K562 (cell line): ENCODE results near the gene LY6G5B. TPM values are rescaled to one million over a fixed set of nuclear protein-coding genes. Genes with fewer than 3 reads are reported as not detected.

Experiments used
- POLR2G ChIP-seq: fragments of 200-400 bp; formaldehyde crosslinking; IDR thresholded peaks from 2 replicates; pipeline ENCODE4 v1.6.1; 2017; ENCODE audit warnings: low read depth, mild to moderate bottlenecking, antibody characterized with exemption, low read length, moderate library complexity
- RB1 ChIP-seq: fragments of 450-650 bp; IDR thresholded peaks from 2 replicates; pipeline ENCODE4 v1.6.1; 2017; ENCODE audit warnings: low read depth, mild to moderate bottlenecking
- ZNF253 ChIP-seq: fragments of 250-450 bp; sonication (Bioruptor Pico); conservative IDR thresholded peaks from 2 replicates; pipeline ENCODE4 v1.6.1; 2021; ENCODE audit warnings: mild to moderate bottlenecking
- polyA plus RNA-seq, 8 experiments: library from polyadenylated mRNA; depleted of rRNA in 4 of 8; stranded (reverse) in 5 of 8; unstranded in 3 of 8; fragments of >200 nt; fragmentation: Nextera tagmentation in 2 of 8; fragmentation: Illumina TruSeq in 1 of 8; extraction: Ambion mirVana in 2 of 8; extraction: Trizol in 1 of 8; gene quantifications; 2 replicates each; pipeline versions ENCODE4 v1.2.1 to v1.2.3, GENCODE V29; 2011 to 2014; ENCODE audit warnings: inconsistent platforms in 1 of 8, missing spikeins in 1 of 8
- total RNA-seq, 7 experiments: library from RNA; depleted of rRNA in 6 of 7; stranded (reverse); fragments of >200 nt in 6 of 7; fragmentation: Illumina TruSeq in 2 of 7; extraction: Trizol in 2 of 7; gene quantifications; 2 replicates each; pipeline versions ENCODE4 v1.2.1 to v1.2.3, GENCODE V29; 2011 to 2021; ENCODE audit warnings: low replicate concordance in 1 of 7
- TF ChIP-seq, protein P1 (sequence below): fragments of 250-450 bp; sonication (Bioruptor Pico); IDR thresholded peaks from 2 replicates; pipeline ENCODE4 v1.9.0; 2021; ENCODE audit warnings: mild to moderate bottlenecking, inconsistent platforms
- TF ChIP-seq, protein P2 (sequence below), 2 experiments: IDR thresholded peaks in 1 of 2; conservative IDR thresholded peaks in 1 of 2; 2 replicates each; pipeline ENCODE4 v1.6.1; 2016; ENCODE audit warnings: low read depth in 2 of 2, mild to moderate bottlenecking in 1 of 2, missing compliant biosample characterization in 1 of 2, missing genetic modification characterization in 1 of 2, moderate library complexity in 1 of 2

LY6G5B gene
- total and polyA plus RNA-seq, 9 of the 15 experiments (the other 6 are each of a cell fraction or from before 2014, with no cell fraction given): 6.0 to 27.0 (median 7.5) TPM

DNA sequence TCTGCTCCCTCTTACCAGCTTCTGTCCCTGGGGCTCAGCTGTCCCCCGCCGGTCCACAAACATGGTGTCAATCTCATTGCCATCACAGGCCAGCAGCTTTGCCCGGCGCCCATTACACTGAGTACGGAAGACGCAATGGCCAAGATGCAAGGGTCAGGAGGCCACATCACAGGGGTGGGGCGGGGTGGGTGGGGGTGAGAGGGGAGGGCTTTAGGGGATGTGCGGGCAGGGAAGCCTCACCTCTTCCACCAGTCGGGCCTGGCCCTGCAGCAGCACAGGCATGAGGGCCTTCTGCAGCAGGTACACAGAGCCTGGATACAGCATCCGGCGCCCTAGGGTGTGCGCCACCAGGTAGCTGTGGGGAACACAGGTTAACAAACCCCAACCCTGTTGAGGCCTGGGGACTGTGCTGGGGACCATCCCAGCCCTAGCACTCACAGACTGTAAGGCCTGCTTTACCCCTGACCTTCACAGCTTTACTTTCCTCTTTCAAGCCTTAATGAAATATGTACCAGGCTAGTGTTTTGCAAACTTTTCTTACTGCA is 21.9 kb downstream of the LY6G5B start (continued):
- TF ChIP-seq POLR2G: peak; percentile 42; the same call in 1 of the 2 replicates
- TF ChIP-seq, protein P1, sequence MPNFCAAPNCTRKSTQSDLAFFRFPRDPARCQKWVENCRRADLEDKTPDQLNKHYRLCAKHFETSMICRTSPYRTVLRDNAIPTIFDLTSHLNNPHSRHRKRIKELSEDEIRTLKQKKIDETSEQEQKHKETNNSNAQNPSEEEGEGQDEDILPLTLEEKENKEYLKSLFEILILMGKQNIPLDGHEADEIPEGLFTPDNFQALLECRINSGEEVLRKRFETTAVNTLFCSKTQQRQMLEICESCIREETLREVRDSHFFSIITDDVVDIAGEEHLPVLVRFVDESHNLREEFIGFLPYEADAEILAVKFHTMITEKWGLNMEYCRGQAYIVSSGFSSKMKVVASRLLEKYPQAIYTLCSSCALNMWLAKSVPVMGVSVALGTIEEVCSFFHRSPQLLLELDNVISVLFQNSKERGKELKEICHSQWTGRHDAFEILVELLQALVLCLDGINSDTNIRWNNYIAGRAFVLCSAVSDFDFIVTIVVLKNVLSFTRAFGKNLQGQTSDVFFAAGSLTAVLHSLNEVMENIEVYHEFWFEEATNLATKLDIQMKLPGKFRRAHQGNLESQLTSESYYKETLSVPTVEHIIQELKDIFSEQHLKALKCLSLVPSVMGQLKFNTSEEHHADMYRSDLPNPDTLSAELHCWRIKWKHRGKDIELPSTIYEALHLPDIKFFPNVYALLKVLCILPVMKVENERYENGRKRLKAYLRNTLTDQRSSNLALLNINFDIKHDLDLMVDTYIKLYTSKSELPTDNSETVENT (CRISPR knock-in tag): peak; percentile 69; the same call in 1 of the 2 replicates
- no peak for TF ChIP-seq ZNF253 (CRISPR knock-in tag)
- TF ChIP-seq, protein P2, sequence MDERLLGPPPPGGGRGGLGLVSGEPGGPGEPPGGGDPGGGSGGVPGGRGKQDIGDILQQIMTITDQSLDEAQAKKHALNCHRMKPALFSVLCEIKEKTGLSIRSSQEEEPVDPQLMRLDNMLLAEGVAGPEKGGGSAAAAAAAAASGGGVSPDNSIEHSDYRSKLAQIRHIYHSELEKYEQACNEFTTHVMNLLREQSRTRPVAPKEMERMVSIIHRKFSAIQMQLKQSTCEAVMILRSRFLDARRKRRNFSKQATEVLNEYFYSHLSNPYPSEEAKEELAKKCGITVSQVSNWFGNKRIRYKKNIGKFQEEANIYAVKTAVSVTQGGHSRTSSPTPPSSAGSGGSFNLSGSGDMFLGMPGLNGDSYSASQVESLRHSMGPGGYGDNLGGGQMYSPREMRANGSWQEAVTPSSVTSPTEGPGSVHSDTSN (CRISPR knock-in tag; IDR thresholded peaks at IDR 0.05; ENCODE audit: low read depth): no peak
- TF ChIP-seq, protein P2 (tag; conservative IDR thresholded peaks at IDR 0.05; ENCODE audit: low read depth): no peak
- 0 out of 2 replicates have a peak, but pooled peaks have one; percentile 30 for TF ChIP-seq RB1
